HuH-7 (cell line): ENCODE results near the gene UBE2K.
"Not testable (repeated sequence)": the region's sequence is repeated elsewhere in the genome, so short reads cannot be mapped to it uniquely, and the experiment has no call there.

ENCODE experiments used
- DNase-seq: peaks from one replicate; pipeline ENCODE4 v3.0.0; 2011; ENCODE audit warnings: low spot score

The UBE2K gene

DNA sequence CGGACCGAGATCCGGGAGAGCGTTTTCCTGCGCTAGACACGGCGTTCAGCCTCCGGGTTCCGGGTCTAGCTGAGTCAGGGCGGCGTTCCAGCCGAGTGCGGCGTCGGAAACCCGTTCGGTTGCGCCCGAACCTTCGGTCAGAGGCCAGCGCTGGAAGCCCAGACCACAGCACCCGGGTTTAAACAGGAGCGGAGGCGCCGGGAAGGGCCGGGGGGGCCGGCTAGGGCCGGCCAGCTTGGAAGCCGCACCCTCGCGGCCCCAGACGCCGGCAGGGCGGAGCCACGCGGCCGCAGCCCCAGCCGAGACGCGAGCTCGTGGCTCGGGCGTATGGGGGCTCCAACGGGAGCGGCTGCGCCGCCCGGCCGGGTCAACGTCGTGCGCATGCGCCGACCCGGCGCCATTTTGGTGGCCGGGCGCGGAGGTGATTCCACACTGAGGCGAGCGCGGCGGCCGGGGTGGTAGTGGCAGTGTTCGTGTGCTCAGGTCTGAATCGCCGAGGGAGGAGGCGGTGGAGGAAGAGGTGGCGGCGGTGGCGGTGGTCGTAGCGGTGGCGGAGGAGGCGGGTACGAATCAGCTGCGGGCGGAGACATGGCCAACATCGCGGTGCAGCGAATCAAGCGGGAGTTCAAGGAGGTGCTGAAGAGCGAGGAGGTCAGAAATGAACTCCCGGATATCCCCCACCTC is at the start of gene UBE2K:
TSS of gene UBE2K (plus strand) at position 397 of the 684 bp plus-strand sequence. CDS start at position 589, 192 bp downstream.
- DNase-seq = peak; percentile 90

GRCh38 chr4:39648213-39648612 is 49.7 kb upstream of the UBE2K start:
- no peak for DNase-seq

DNA sequence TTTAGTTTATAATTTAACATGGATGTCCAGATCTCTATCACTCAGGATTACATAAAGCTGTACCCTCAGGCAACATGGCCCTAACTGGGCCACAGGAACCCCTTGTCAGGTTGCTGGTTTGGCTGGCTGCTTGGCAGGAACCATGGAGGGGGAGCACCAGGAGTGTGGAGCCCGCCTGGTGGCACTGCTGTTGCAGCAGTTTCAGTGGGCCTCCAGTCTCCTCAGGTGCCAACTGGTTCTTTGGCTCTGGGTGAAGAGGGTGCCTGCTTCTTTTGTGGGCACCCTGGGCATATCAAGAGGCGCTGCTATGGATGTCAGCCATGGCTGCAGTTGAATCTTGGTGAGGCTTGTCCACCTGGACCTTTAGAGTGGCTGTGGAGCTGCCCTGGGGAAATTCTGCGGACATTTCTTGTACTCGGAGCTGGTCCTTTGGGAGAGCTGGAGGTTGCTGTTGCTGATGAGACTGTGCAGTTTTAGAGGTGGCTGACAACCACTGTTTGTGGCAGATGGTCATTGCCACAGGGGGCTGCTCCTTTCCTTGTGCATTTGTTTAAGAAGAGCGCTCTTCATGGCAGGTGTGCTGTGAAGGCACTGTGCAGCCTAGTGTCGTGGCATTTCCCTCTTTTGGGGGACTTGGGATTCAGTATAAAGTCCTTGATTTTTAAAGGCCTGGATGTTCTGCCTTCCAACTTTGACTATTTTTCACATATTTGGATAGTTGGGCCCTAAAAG is 48.9 kb upstream of the UBE2K start:
- DNase-seq = no peak

DNA sequence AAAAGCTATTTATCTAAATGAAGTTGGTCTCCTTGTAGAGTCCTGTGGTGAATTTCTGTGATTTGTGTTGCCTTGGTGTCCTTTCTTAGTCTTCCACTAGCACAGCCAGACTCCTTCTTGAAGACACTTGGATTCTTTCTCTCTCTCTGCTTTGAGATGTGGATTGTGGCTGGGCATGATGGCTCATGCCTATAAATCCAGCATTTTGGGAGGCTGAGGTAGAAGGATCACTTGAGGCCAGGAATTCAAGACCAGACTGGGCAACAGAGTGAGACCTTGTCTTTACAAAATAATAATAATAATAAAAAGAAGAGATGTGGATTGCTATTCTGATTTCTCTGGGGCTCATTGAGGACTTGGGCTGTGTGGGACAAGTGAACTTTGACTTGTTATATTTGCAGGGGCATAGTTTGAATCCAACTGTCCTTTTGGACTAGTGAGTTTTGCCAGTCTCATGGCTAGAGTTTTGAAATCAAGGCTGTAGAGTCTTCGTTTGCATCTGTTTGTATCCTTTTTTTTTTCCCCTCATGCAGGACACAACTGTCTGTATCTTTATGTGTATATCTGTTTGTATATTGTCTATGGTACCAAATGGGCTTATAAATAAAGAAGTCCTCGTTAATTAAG is 48.2 kb upstream of the UBE2K start:
- no peak for DNase-seq

DNA sequence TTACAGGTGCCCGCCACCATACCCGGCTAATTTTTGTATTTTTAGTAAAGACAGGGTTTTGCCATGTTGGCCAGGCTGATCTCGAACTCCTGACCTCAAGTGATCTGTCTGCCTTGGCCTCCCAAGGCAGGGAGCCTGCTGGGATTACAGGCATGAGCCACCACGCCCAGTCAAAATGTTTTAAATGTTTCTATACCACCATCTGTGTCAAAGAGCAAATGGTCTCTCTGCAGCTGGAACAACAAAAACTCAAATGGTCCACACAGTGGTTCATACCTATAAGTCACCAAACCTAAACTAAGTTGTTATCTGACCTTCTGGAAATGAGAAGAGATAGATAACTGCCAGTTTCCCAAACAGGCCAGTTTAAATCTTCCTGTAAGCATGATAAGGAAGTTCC is 46.4 kb upstream of the UBE2K start:
- not testable (repeated sequence) for DNase-seq

DNA sequence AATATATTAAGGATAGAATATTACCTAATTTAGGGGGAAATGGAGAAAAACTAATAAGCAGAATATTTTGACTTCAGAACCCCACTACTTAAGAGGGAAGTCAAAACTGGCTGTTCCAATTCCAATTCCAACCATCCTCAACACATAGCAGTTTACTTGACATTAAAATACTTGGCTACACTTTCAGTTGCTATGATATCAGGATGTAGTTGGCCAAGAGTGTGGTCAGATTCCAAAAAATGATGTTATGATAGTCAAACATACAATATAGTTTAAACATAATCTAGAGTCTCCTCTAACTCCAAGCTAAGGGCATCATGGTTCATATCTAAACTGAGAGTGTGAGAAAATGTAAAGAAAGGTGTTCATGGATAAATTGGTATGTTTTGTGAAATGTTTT is 42.7 kb upstream of the UBE2K start:
- no peak for DNase-seq

- no peak for DNase-seq
These were observed 42.1 kb upstream of the UBE2K start for GRCh38 chr4:39655876-39656275.

- not testable (repeated sequence) for DNase-seq
These were observed 41.3 kb upstream of the UBE2K start for GRCh38 chr4:39656638-39657037.

DNA sequence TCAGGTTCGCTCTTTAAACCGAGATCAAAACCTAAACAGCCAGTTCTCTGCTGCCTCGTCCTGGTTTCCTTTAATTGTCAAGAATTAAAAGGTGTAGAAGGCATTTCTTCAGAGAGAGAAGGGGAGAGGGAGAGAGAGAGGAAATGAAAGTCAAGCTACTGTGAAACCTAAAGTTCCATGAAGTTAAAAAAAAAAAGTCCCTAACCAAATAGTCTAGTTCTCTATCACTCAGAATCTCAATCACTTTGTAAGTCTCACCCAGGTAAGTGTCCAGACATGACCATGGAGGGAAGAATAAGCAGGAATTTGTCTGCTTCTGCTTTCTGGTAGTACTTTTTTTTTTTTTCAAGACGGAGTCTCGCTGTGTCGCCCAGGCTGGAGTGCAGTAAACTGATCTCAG is 40.5 kb upstream of the UBE2K start:
- no peak for DNase-seq

GRCh38 chr4:39658756-39659155 is 39.2 kb upstream of the UBE2K start:
- no peak for DNase-seq

- no peak for DNase-seq
These were observed 37.9 kb upstream of the UBE2K start for GRCh38 chr4:39660045-39660444.

DNA sequence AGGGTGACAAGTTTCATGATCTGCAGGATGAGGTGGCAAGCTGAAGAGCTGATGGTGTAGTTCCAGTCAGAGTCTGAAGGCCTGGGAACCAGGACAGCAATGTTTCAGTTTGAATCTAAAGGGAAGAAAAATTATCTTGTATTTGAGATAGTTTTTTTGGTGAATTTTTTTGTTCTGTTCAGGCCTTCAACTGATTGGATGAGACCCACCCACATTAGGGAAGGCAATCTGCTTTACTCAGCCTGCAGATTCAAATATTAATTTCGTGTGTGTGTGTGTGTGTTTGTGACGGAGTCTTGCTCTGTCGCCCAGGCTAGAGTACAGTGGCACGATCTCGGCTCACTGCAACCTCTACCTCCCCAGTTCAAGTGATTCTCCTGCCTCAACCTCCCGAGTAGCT is 37.2 kb upstream of the UBE2K start:
- DNase-seq = no peak

DNA sequence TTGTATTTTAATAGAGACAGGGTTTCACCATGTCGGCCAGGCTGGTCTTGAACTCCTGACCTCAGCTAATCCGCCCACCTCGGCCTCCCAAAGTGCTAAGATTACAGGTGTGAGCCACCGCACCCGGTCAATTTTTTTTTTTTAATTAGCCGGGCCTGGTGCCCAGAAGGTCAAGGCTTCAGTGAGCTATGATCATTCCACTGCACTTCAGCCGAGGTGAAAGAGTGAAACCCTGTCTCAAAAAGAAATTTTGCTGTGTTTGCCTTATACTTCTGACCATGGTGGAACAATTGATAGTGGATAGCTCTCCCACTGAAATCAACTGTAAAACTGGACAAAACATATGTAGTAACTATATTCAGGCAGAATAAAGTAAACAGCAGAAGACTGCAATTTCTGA is 35.3 kb upstream of the UBE2K start:
- DNase-seq = no peak

GRCh38 chr4:39664828-39665731 is 32.9 kb upstream of the UBE2K start:
- peak; percentile 28 for DNase-seq

- no peak for DNase-seq
These were observed 30.2 kb upstream of the UBE2K start for GRCh38 chr4:39667706-39668105.

- DNase-seq = no peak
These were observed 29.0 kb upstream of the UBE2K start for GRCh38 chr4:39668887-39669286.

DNA sequence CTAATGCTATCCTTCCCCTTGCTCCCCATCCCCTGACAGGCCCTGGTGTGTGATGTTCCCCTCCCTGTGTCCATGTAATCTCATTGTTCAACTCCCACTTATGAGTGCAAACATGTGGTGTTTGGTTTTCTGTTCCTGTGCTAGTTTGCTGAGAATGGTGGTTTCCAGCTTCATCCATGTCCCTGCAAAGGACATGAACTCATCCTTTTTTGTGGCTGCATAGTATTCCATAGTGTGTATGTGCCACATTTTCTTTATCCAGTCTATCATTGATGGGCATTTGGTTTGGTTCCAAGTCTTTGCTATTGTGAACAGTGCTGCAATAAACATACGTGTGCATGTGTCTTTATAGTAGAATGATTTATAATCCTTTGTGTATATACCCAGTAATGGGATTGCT is 27.6 kb upstream of the UBE2K start:
- not testable (repeated sequence) for DNase-seq

DNA sequence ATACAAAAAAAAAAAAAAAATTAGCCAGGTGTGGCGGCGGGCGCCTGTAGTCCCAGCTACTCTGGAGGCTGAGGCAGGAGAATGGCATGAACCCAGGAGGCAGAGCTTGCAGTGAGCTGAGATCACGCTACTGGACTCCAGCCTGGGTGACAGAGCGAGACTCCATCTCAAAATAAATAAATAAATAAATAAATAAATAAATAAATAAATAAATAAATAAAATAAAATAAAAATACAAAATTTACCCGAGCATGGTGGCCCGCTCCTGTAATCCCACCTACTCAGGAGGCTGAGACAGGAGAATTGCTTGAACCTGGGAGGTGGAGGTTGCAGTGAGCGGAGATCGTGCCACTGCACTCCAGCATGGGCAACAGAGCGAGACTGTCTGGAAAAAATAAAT is 22.3 kb upstream of the UBE2K start:
- not testable (repeated sequence) for DNase-seq

DNA sequence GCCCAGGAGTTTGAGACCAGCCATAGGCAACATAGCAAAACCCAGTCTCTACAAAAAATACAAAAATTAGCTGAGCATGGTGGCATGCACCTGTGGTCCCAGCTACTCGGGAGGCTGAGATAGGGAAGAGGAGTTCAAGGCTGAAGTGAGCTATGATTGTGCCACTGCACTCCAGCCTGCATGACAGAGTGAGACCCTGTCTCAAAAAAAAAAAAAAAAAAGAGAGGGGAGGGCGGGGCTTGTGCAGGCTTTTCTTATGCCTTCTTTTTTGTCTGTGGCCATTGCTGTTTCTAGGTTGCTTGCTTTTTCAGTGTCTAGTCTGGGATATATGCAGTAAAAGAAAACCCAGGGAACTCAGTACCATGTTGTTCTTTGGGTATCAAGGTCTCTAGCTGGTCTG is 16.9 kb upstream of the UBE2K start:
- not testable (repeated sequence) for DNase-seq

DNA sequence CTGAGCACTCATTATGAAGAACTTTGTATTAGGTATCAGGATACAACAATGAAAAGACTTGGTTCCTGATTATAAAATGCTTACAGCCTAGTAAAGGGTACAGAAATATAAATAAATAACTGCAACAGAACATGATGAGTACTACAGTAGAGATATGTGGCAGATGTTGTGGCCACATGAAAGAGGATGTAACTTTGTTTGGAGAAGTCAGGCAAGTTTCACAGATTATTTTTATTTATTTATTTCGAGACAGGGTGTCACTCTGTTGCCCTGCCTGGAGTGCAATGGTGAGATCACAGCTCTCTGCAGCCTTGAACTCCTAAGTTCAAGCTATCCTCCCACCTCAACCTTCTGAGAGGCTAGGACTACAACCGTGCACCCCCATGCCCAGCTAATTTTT is 15.8 kb upstream of the UBE2K start:
- DNase-seq = no peak

DNA sequence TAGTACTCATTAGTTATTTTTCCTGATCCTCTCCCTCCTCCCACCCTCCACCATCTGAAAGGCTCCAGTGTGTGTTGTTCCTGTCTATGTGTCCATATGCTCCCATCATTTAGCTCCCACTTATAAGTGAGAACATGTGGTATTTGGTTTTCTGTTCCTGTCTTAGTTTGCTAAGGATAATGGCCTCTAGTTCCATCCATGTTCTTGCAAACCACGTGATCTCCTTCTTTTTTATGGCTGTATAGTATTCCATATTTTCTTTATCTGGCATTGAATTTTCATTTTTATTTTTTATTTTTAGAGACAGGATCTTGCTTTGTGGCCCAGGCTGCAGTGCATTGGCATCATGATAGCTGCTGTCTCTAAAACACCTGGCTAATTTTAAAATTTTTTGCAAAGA is 11.9 kb upstream of the UBE2K start:
- no peak for DNase-seq

- DNase-seq = no peak
These were observed 10.9 kb upstream of the UBE2K start for GRCh38 chr4:39687014-39687413.
